D721Med (cell line): ENCODE results near the gene IGFALS.

Experiments used
- DNase-seq: peaks from one replicate; pipeline ENCODE4 v3.0.0; 2011; ENCODE audit warnings: low spot score; ENCODE audit not compliant: insufficient read length
- FAIRE-seq: peaks from 2 replicates; lab custom pipeline; 2011; peaks lifted over from hg19 to GRCh38; lab: Jason Lieb, UNC
- CTCF ChIP-seq: IDR thresholded peaks from 2 replicates; pipeline ENCODE4 v1.5.1; 2012; ENCODE audit warnings: mild to moderate bottlenecking, control low read depth; ENCODE audit not compliant: insufficient read depth; ENCODE audit errors: missing control alignments

The IGFALS gene

GRCh38 chr16:1740781-1741490, 52.6 kb downstream of the IGFALS start:
- FAIRE-seq (no peak), DNase-seq (no peak)
- no peak for TF ChIP-seq CTCF
